Hippocampal formation (tissue), 2 donors: Measurements from ENCODE around the gene FLG.
"Not testable (repeated sequence)": the region's sequence is repeated elsewhere in the genome, so short reads cannot be mapped to it uniquely, and the experiment has no call there.

Experiments
- DNase-seq, 2 donors: peaks; one replicate each; lab custom pipeline; 2025; lab: John Stamatoyannopoulos, UW

Gene FLG

GRCh38 chr1:152325111-152325510 lies at the start of gene FLG:
Gene FLG, minus strand, starts transcription at chr1:152325239. Its CDS starts 9,783 bp downstream, at chr1:152315456.
- DNase-seq: no peak

- DNase-seq: no peak
Measured at GRCh38 chr1:152374451-152374850, 49.4 kb upstream of the FLG start.

GRCh38 chr1:152372672-152373071 lies 47.6 kb upstream of the FLG start:
- DNase-seq: no peak

GRCh38 chr1:152367436-152367835 lies 42.4 kb upstream of the FLG start:
- DNase-seq: no peak

DNA sequence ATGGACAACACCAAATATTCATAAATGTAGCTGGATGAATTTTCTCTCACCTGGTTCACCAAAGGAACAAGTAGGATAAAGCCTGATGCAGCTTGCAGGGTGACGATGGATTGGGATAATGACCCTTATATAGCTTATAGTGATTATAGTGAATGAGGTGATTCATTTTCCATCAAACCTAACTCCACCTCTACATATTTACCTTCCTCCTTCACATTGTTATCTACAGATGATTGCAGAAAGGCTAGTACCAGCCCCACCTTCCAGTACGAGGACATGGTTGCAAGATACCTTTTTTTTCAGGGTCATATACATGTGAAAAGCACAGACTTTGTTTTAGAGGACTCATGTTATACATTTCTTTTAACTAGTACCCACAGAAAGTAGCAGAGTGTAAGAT lies 34.9 kb upstream of the FLG start, which contains the start of gene FLG2:
Gene FLG2, minus strand, starts transcription at position 101 of the 400 bp plus-strand sequence. CDS start 1,122 bp downstream, outside the sequence.
- no peak for DNase-seq

DNA sequence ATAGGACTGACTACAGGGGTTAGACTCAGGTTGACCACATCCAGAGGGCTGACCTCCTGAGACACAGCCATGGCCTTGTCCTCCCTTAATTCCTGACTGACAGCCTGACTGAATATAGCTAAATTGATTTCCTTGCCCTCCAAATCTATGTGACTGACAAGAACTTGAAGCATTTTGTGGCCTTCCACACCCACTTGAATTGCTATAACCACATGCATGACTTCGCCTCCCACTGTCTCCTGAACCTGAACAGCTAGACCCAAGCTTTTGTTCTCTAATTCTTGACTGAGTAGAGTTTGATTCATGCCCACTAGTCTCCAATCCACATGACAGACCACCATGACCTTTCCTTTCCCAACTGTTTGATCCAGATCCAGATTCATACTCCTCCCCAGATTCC lies 31.7 kb upstream of the FLG start:
- DNase-seq: no peak

- no peak for DNase-seq
Measured at GRCh38 chr1:152349611-152350010, 24.6 kb upstream of the FLG start.

- DNase-seq: no peak
Measured at GRCh38 chr1:152348447-152348846, 23.4 kb upstream of the FLG start.

GRCh38 chr1:152347116-152347728 lies 22.2 kb upstream of the FLG start:
- DNase-seq: no peak

GRCh38 chr1:152344438-152344837 lies 19.4 kb upstream of the FLG start:
- DNase-seq: no peak

DNA sequence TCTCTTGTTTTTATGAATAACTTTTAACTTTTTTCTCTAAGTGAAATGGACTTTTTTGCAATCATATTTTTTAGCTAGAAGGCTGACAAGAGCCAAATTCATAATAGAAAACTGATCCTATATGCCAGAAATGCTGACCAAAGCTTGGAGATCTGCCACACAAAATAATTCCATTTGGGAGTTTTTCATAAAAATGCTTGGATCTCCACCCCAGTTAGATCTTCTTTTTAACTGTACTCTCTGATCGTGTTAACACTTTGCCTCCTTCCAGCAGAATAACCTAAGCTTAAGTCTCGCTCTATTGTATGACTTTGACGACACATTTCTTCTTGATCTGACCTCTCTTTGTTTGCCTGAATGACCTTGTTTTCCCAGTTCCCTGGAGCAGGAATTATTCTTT lies 18.0 kb upstream of the FLG start:
- no peak for DNase-seq

DNA sequence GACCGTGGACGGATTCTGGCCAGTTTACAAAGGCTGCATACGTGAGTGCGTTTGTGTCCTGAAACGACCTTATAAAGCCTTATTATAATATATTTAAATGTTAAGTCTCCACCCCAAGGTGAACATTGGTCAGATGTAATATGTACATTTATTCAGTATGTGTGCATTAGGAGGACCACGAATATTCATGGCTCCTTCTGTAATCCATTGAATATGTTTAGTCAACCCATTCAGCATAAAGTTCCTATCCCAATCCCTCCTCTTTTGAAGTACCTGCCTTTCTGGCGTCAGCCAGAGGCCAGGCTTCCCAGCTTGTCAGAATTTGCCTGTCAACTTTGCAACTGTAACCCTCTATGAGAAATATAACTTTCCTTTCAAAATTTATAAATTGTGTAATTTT lies 10.4 kb upstream of the FLG start:
- DNase-seq: no peak

GRCh38 chr1:152328801-152329391 lies 3.9 kb upstream of the FLG start:
- DNase-seq: no peak

DNA sequence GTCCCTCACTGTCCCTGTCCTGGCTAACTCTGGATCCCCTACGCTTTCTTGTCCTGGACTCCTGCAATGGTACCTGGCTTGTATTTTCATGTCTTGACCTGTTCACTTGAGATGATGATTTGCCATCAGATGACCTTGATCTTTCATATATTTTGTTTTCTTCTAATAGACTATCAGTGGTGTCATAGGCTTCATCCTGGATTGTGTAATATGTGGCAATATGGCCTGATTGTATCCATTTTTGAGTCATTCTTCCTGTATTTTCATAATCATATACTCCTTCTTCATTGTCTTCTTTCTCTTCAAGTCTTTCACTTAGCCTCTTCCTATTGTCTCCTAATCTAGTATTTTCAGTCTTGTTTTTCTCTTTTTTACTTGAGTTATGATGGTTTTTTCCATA lies 11.1 kb downstream of the FLG start:
- DNase-seq: no peak

DNA sequence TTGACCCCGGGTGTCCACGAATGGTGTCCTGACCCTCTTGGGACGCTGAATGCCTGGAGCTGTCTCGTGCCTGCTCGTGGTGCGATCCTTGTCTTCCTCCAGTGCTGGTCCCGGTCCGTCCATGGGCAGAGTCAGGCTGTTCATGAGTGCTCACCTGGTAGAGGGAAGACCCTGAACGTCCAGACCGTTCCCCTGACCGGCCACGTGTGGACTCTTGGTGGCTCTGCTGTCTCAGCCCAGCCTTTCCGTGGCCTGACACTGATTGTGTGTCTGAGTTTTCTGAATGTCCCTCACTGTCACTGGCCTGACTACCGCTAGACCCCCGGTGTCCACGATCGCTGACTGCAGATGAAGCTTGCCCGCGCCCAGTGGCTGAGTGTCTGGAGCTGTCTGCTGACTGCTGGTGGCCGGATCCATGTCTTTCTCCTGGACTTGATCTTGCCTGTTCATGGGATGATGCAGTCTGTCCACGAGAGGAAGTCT lies 11.7 kb downstream of the FLG start:
- no peak for DNase-seq

DNA sequence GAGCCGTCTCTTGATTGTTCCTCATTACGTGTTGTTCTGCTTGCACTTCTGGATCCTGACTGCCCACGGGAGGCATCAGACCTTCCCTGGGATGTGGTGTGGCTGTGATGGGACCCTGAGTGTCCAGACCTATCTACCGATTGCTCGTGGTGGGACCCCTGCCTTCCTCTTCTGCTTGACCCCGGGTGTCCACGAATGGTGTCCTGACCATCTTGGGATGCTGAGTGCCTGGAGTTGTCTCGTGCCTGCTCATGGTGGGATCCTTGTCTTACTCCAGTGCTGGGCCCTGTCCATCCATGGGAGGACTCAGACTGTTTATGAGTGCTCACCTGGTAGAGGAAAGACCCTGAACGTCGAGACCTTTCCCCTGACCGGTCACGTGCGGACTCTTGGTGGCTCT lies 12.9 kb downstream of the FLG start:
- DNase-seq: not testable (repeated sequence)

- DNase-seq: no peak
Measured at GRCh38 chr1:152309955-152310354, 15.1 kb downstream of the FLG start.

GRCh38 chr1:152309320-152309901 lies 15.6 kb downstream of the FLG start:
- DNase-seq: not testable (repeated sequence)

DNA sequence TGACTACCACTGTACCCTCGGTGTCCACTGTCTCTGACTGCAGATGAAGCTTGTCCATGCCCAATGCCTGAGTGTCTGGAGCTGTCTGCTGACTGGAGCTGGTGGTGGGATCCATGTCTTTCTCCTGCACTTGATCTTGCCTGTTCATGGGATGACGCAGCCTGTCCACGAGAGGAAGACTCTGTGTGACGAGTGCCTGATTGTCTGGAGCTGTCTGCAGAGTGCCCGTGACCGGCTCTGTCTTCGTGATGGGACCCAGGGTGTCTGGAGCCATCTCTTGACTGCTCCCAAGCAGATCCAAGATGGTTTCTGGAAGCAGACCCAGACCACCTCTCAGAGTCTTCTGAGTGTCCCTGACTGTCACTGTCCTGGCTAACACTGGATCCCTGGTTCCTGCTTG lies 16.3 kb downstream of the FLG start:
- not testable (repeated sequence) for DNase-seq

GRCh38 chr1:152307970-152308369 lies 17.1 kb downstream of the FLG start:
- not testable (repeated sequence) for DNase-seq

GRCh38 chr1:152306123-152306522 lies 18.9 kb downstream of the FLG start:
- not testable (repeated sequence) for DNase-seq

- DNase-seq: not testable (repeated sequence)
Measured at GRCh38 chr1:152304773-152305172, 20.3 kb downstream of the FLG start.

DNA sequence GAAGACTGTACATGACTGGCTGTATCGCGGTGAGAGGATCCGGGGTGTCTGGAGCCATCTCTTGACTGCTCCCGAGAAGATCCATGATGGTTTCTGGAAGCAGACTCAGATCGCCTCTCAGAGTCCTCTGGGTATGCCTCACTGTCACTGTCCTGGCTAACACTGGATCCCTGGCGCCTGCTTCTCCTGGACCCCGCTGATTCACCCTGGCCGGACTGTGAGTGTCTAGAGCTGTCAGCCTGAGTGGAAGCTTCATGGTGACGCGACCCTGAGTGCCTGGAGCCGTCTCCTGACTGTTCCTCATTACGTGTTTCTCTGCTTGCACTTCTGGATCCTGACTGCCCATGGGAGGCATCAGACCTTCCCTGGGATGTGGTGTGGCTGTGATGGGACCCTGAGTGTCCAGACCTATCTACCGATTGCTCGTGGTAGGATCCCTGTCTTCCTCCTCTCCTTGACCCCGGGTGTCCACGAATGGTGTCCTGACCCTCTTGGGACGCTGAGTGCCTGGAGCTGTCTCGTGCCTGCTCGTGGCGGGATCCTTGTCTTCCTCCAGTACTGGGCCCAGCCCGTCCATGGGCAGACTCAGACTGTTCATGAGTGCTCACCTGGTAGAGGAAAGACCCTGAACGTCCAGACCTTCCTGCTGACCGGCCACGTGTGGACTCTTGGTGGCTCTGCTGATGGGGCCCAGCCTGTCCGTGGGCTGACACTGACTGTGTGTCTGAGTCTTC lies 21.7 kb downstream of the FLG start:
- not testable (repeated sequence) for DNase-seq
